ACHN (cell line): ENCODE data around the gene ITGA4.

Experiments used
- DNase-seq: peaks from one replicate; pipeline ENCODE4 v3.0.0-alpha.2; 2015
- in situ Hi-C: cut with HindIII; loops from 2 replicates; pipeline ENCODE4 v1.10.0; 2017; ENCODE audit warnings: low sequenced_read_pairs, low pct_ligation_motif_present, low pct_unique_long_range_greater_than_20kb

The ITGA4 gene

GRCh38 chr2:181553244-181553643 is 96.1 kb downstream of the ITGA4 start:
- no peak for DNase-seq
- in situ Hi-C loops = loop anchor here (25.0 kb wide), 1 partner anchor 159 kb away; no protein-coding TSS in a partner anchor

- in situ Hi-C loops = loop anchor here (25.0 kb wide), 1 partner anchor 158 kb away; no protein-coding TSS in a partner anchor
- DNase-seq = no peak
Measured at GRCh38 chr2:181554061-181554830, 97.1 kb downstream of the ITGA4 start.

- in situ Hi-C loops = loop anchor here (25.0 kb wide), 1 partner anchor 154 kb away; no protein-coding TSS in a partner anchor
- no peak for DNase-seq
Measured at GRCh38 chr2:181558371-181558770, 101.2 kb downstream of the ITGA4 start.

GRCh38 chr2:181563101-181563692 is 106.0 kb downstream of the ITGA4 start:
- in situ Hi-C loops = loop anchor here (25.0 kb wide), 1 partner anchor 149 kb away; no protein-coding TSS in a partner anchor
- DNase-seq = no peak

- in situ Hi-C loops = loop anchor here (25.0 kb wide), 1 partner anchor 146 kb away; no protein-coding TSS in a partner anchor
- DNase-seq = no peak
Measured at GRCh38 chr2:181566334-181567032, 109.3 kb downstream of the ITGA4 start.

- in situ Hi-C loops = loop anchor here (25.0 kb wide), 1 partner anchor 142 kb away; no protein-coding TSS in a partner anchor
- no peak for DNase-seq
Measured at GRCh38 chr2:181570059-181570458, 112.9 kb downstream of the ITGA4 start.

- DNase-seq = peak; percentile 16
- in situ Hi-C loops = loop anchor here (25.0 kb wide), 1 partner anchor 141 kb away; no protein-coding TSS in a partner anchor
Measured at GRCh38 chr2:181570833-181571661, 113.9 kb downstream of the ITGA4 start.

GRCh38 chr2:181573140-181573736 is 116.1 kb downstream of the ITGA4 start:
- peak; percentile 64 for DNase-seq
- in situ Hi-C loops = loop anchor here (25.0 kb wide), 1 partner anchor 139 kb away; no protein-coding TSS in a partner anchor

GRCh38 chr2:181574321-181574720 is 117.1 kb downstream of the ITGA4 start:
- in situ Hi-C loops = loop anchor here (25.0 kb wide), 1 partner anchor 138 kb away; no protein-coding TSS in a partner anchor
- no peak for DNase-seq

GRCh38 chr2:181575024-181575649 is 118.0 kb downstream of the ITGA4 start:
- in situ Hi-C loops = no loop called here
- DNase-seq = no peak

- no peak for DNase-seq
- in situ Hi-C loops = no loop called here
Measured at GRCh38 chr2:181575650-181576025, 118.5 kb downstream of the ITGA4 start.

- in situ Hi-C loops = no loop called here
- DNase-seq = no peak
Measured at GRCh38 chr2:181576431-181576830, 119.2 kb downstream of the ITGA4 start.

GRCh38 chr2:181578829-181579228 is 121.6 kb downstream of the ITGA4 start:
- no peak for DNase-seq
- in situ Hi-C loops = no loop called here

GRCh38 chr2:181581534-181581933 is 124.3 kb downstream of the ITGA4 start:
- in situ Hi-C loops = no loop called here

GRCh38 chr2:181585732-181586131 is 128.5 kb downstream of the ITGA4 start:
- in situ Hi-C loops = no loop called here
- DNase-seq = no peak

More at GRCh38 chr2:181581534-181581933, 124.3 kb downstream of the ITGA4 start:
- no peak for DNase-seq
